Liver (tissue), 9 donors: ENCODE data around the gene STK11. TPM values are rescaled to one million over a fixed set of nuclear protein-coding genes. Genes with fewer than 3 reads are reported as not detected.
A peak's percentile ranks its signal among the peaks of the same experiment; 100 is the strongest.

Experiments
- DNase-seq: peaks from one replicate; pipeline ENCODE4 v3.0.0-alpha.2; 2017; ENCODE audit warnings: low spot score
- H3K27ac ChIP-seq, 2 donors: one replicate each; pipeline ENCODE4 v1.7.0; 2013; ENCODE audit warnings: inconsistent platforms in 2 of 2, low read length in 2 of 2, control low read depth in 1 of 2, low read depth in 1 of 2, mild to moderate bottlenecking in 1 of 2
- H3K27me3 ChIP-seq, 4 donors: one replicate each; pipeline versions ENCODE4 v1.6.1 to v1.7.0; 2013; ENCODE audit warnings: low read length in 3 of 4, inconsistent platforms in 1 of 4, mild to moderate bottlenecking in 1 of 4, moderate library complexity in 1 of 4; ENCODE audit not compliant: control insufficient read depth in 4 of 4, insufficient read depth in 4 of 4
- H3K36me3 ChIP-seq, 4 donors: one replicate each; pipeline versions ENCODE4 v1.6.1 to v1.7.0; 2013; ENCODE audit warnings: low read length in 3 of 4, mild to moderate bottlenecking in 3 of 4, low read depth in 1 of 4, moderate library complexity in 1 of 4; ENCODE audit not compliant: control insufficient read depth in 4 of 4, insufficient read depth in 3 of 4
- H3K4me1 ChIP-seq, 4 donors: one replicate each; pipeline versions ENCODE4 v1.6.1 to v1.7.0; 2013; ENCODE audit warnings: low read length in 3 of 4, mild to moderate bottlenecking in 3 of 4, moderate library complexity in 1 of 4; ENCODE audit not compliant: control insufficient read depth in 4 of 4, insufficient read depth in 4 of 4
- H3K4me3 ChIP-seq, 3 donors: one replicate each; pipeline versions ENCODE4 v1.6.1 to v1.7.0; 2013; ENCODE audit warnings: low read length in 3 of 3, control low read depth in 1 of 3, low read depth in 1 of 3, mild to moderate bottlenecking in 1 of 3
- H3K9ac ChIP-seq, 2 donors: one replicate each; pipeline ENCODE4 v1.7.0; 2013; ENCODE audit warnings: low read length in 2 of 2, mild to moderate bottlenecking in 2 of 2, moderate library complexity in 2 of 2, control low read depth in 1 of 2, low read depth in 1 of 2
- H3K9me3 ChIP-seq, 4 donors: one replicate each; pipeline versions ENCODE4 v1.6.1 to v1.7.0; 2013; ENCODE audit warnings: low read length in 3 of 4; ENCODE audit not compliant: control insufficient read depth in 4 of 4
- ATF3 ChIP-seq: IDR thresholded peaks from 2 replicates; pipeline ENCODE4 v1.6.1; 2016; ENCODE audit warnings: antibody characterized with exemption
- EGR1 ChIP-seq, 2 donors: IDR thresholded peaks; 2 replicates each; pipeline ENCODE4 v1.6.1; 2016 to 2018; ENCODE audit warnings: antibody characterized with exemption in 2 of 2, low read depth in 2 of 2
- FOXA1 ChIP-seq: IDR thresholded peaks from 2 replicates; pipeline ENCODE4 v1.6.1; 2016; ENCODE audit warnings: antibody characterized with exemption
- FOXA2 ChIP-seq: IDR thresholded peaks from 2 replicates; pipeline ENCODE4 v1.6.1; 2016; ENCODE audit warnings: antibody characterized with exemption
- GABPA ChIP-seq, 2 donors: IDR thresholded peaks in 1 of 2; conservative IDR thresholded peaks in 1 of 2; 2 replicates each; pipeline ENCODE4 v1.6.1; 2016; ENCODE audit warnings: antibody characterized with exemption in 2 of 2, mild to moderate bottlenecking in 1 of 2, moderate library complexity in 1 of 2
- HNF4G ChIP-seq: IDR thresholded peaks from 2 replicates; pipeline ENCODE4 v1.6.1; 2016; ENCODE audit warnings: antibody characterized with exemption
- NR2F2 ChIP-seq: IDR thresholded peaks from 2 replicates; pipeline ENCODE4 v1.6.1; 2016; ENCODE audit warnings: antibody characterized with exemption
- RAD21 ChIP-seq, 2 donors: IDR thresholded peaks; 2 replicates each; pipeline ENCODE4 v1.6.1; 2016; ENCODE audit warnings: antibody characterized with exemption in 2 of 2, mild to moderate bottlenecking in 2 of 2
- RXRA ChIP-seq, 2 donors: IDR thresholded peaks; 2 replicates each; pipeline ENCODE4 v1.6.1; 2017 to 2018; ENCODE audit warnings: antibody characterized with exemption in 2 of 2, mild to moderate bottlenecking in 1 of 2
- SP1 ChIP-seq: IDR thresholded peaks from 2 replicates; pipeline ENCODE4 v1.6.1; 2018; ENCODE audit warnings: antibody characterized with exemption, mild to moderate bottlenecking
- TAF1 ChIP-seq: conservative IDR thresholded peaks from 2 replicates; pipeline ENCODE4 v1.6.1; 2016; ENCODE audit warnings: antibody characterized with exemption, mild to moderate bottlenecking
- YY1 ChIP-seq: IDR thresholded peaks from 2 replicates; pipeline ENCODE4 v1.6.1; 2016; ENCODE audit warnings: antibody characterized with exemption, mild to moderate bottlenecking
- ZBTB33 ChIP-seq: IDR thresholded peaks from 2 replicates; pipeline ENCODE4 v1.6.1; 2016; ENCODE audit warnings: antibody characterized with exemption
- WGBS: extraction: QIAGEN DNeasy Blood & Tissue Kit; methylation state at CpG from one replicate; pipeline ENCODE4 v1.1.7; 2013; 5-methylcytosine and 5-hydroxymethylcytosine counted together
- polyA plus RNA-seq, 2 donors: library from polyadenylated mRNA; stranded (reverse) in 1 of 2; unstranded in 1 of 2; fragments of 200-250 nt in 1 of 2; fragments of >200 nt in 1 of 2; fragmentation: Nextera tagmentation in 1 of 2; extraction: Ambion mirVana in 1 of 2; gene quantifications; one replicate each; pipeline versions ENCODE4 v1.2.1 to v1.2.3, GENCODE V29; 2013 to 2015
- total RNA-seq, 2 donors: library from RNA; depleted of rRNA; stranded (reverse); fragments of >200 nt; gene quantifications; one replicate each; pipeline ENCODE4 v1.2.3, GENCODE V29; 2014
- TF ChIP-seq, protein P1 (sequence below): IDR thresholded peaks from 2 replicates; pipeline ENCODE4 v1.6.1; 2016; ENCODE audit warnings: antibody characterized with exemption
- TF ChIP-seq, protein P2 (sequence below): IDR thresholded peaks from 2 replicates; pipeline ENCODE4 v1.6.1; 2016; ENCODE audit warnings: antibody characterized with exemption, mild to moderate bottlenecking
- donor health status: healthy.
- donor health status: healthy.
- donor health status: healthy.
- donor health status: healthy.
- donor health status: healthy.

Gene STK11
- total and polyA plus RNA-seq, 4 donors = 3.0 to 126 (median 35.5) TPM

DNA sequence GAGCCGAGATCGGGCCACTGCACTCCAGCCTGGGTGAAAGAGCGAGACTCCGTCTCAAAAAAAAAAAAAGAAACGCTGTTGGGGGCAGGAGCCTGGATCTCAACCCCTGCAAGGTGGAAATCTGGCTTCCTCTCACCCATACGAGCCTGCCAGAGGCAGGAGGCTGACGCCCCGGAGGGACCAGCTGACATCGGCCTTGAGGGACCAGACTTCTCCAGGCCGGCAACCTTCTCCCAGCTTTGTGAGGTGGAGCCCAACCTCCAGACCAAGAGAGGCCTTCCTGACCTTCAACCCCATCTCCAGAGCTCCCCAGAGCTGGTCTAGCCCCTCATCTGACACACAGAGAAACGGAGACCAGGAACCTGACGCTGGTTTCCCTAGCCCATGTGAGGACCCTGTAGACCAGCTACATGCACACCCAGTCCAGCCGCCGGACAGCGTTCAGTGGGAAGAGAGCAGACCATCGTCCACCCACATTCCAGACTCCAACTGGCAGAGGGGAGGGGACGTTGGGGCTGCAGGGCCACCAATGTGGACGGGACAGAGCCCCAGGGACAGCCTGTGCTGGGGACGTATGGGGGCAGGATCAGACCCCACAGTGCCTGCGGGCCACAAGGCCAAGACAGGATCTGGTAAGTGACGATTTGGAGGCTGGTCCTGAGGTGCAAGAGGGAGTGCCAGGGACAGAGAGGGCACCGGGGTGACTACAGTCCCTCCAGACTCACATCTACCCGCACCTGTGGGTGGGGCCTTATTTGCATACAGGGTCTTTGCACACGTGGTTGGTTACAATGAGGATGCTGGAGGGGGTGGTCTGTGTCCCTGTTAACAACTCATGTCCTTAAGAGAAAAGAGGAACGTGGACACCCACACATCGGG lies 42.9 kb upstream of the STK11 start:
- H3K27me3 ChIP-seq = no peaks in the 10 kb centered on the region
- no peak for DNase-seq
- H3K9me3 ChIP-seq = no peaks in the 10 kb centered on the region
- H3K9ac ChIP-seq = no peak overlapping the region
- no peak for TF ChIP-seq GABPA (IDR thresholded peaks at IDR 0.05 in 1 of 2, conservative IDR thresholded peaks at IDR 0.05 in 1 of 2)
- no peak for TF ChIP-seq ZBTB33
- no peak for TF ChIP-seq EGR1 (IDR thresholded peaks at IDR 0.05; ENCODE audit: low read depth in 2 of 2)
- no peak for TF ChIP-seq YY1
- TF ChIP-seq FOXA1 = no peak
- no peak for TF ChIP-seq NR2F2
- no peak for TF ChIP-seq HNF4G
- no peak for TF ChIP-seq ATF3
- no peak for TF ChIP-seq RAD21 (IDR thresholded peaks at IDR 0.05)
- H3K36me3 ChIP-seq = peaks cover 0 to 13% (median 0%) of the 10 kb centered on the region in 4 donors
- H3K4me1 ChIP-seq = peaks cover 2 to 25% (median 18%) of the 10 kb centered on the region in 4 donors
- 85% methylated on average over 26 of the region's 26 CpGs for WGBS
- H3K27ac ChIP-seq = peak overlapping the region in 1 of 2 donors; percentile 7
- H3K4me3 ChIP-seq = no peak overlapping the region

GRCh38 chr19:1163283-1163933 lies 42.2 kb upstream of the STK11 start:
- H3K4me3 ChIP-seq = no peak overlapping the region
- H3K27ac ChIP-seq = peak overlapping the region; percentile 46 to 50
- WGBS = 78% methylated on average over 41 of the region's 41 CpGs
- no peaks in the 10 kb centered on the region for H3K9me3 ChIP-seq
- H3K4me1 ChIP-seq = peaks cover 2 to 32% (median 23%) of the 10 kb centered on the region in 4 donors
- no peaks in the 10 kb centered on the region for H3K27me3 ChIP-seq
- H3K9ac ChIP-seq = no peak overlapping the region
- no peak for DNase-seq
- H3K36me3 ChIP-seq = peaks cover 0 to 8% (median 0%) of the 10 kb centered on the region in 4 donors
- TF ChIP-seq FOXA2 (no peak), RXRA (IDR thresholded peaks at IDR 0.05) (peak; percentile 10 to 34), ATF3 (no peak), NR2F2 (peak; percentile 84)

GRCh38 chr19:1163934-1164683 lies 41.5 kb upstream of the STK11 start:
- DNase-seq = no peak
- WGBS = 78% methylated on average over 20 of the region's 20 CpGs
- H3K27me3 ChIP-seq = no peaks in the 10 kb centered on the region
- H3K4me3 ChIP-seq = no peak overlapping the region
- H3K4me1 ChIP-seq = peaks cover 3 to 39% (median 28%) of the 10 kb centered on the region in 4 donors
- no peak overlapping the region for H3K9ac ChIP-seq
- peak overlapping the region; percentile 46 to 50 for H3K27ac ChIP-seq
- peaks cover 0 to 8% (median 0%) of the 10 kb centered on the region in 4 donors for H3K36me3 ChIP-seq
- H3K9me3 ChIP-seq = no peaks in the 10 kb centered on the region
- no peak for TF ChIP-seq FOXA1
- TF ChIP-seq GABPA (IDR thresholded peaks at IDR 0.05 in 1 of 2, conservative IDR thresholded peaks at IDR 0.05 in 1 of 2) = no peak
- TF ChIP-seq, protein P1, sequence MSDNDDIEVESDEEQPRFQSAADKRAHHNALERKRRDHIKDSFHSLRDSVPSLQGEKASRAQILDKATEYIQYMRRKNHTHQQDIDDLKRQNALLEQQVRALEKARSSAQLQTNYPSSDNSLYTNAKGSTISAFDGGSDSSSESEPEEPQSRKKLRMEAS = no peak
- no peak for TF ChIP-seq SP1
- TF ChIP-seq, protein P2, sequence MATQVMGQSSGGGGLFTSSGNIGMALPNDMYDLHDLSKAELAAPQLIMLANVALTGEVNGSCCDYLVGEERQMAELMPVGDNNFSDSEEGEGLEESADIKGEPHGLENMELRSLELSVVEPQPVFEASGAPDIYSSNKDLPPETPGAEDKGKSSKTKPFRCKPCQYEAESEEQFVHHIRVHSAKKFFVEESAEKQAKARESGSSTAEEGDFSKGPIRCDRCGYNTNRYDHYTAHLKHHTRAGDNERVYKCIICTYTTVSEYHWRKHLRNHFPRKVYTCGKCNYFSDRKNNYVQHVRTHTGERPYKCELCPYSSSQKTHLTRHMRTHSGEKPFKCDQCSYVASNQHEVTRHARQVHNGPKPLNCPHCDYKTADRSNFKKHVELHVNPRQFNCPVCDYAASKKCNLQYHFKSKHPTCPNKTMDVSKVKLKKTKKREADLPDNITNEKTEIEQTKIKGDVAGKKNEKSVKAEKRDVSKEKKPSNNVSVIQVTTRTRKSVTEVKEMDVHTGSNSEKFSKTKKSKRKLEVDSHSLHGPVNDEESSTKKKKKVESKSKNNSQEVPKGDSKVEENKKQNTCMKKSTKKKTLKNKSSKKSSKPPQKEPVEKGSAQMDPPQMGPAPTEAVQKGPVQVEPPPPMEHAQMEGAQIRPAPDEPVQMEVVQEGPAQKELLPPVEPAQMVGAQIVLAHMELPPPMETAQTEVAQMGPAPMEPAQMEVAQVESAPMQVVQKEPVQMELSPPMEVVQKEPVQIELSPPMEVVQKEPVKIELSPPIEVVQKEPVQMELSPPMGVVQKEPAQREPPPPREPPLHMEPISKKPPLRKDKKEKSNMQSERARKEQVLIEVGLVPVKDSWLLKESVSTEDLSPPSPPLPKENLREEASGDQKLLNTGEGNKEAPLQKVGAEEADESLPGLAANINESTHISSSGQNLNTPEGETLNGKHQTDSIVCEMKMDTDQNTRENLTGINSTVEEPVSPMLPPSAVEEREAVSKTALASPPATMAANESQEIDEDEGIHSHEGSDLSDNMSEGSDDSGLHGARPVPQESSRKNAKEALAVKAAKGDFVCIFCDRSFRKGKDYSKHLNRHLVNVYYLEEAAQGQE = no peak
- TF ChIP-seq RXRA (IDR thresholded peaks at IDR 0.05) = no peak
- TF ChIP-seq EGR1 (IDR thresholded peaks at IDR 0.05; ENCODE audit: low read depth in 2 of 2) = no peak
- TF ChIP-seq TAF1 = no peak
- TF ChIP-seq ATF3 = no peak
- TF ChIP-seq FOXA2 = no peak
